GM12878 (cell line): Measurements from ENCODE around the gene KIAA1328. TPM values are rescaled to one million over a fixed set of nuclear protein-coding genes. Genes with fewer than 3 reads are reported as not detected.

Experiments
- CTCF ChIP-seq, 3 experiments: IDR thresholded peaks in 2 of 3; conservative IDR thresholded peaks in 1 of 3; 2 replicates each; pipeline ENCODE4 v1.5.1; 2011; ENCODE audit warnings: low read depth in 3 of 3, low read length in 3 of 3, mild to moderate bottlenecking in 3 of 3, control low read depth in 2 of 3, moderate library complexity in 2 of 3, inconsistent platforms in 1 of 3, mixed read lengths in 1 of 3; ENCODE audit not compliant: control insufficient read depth in 2 of 3, insufficient read depth in 1 of 3; ENCODE audit errors: extremely low read depth in 1 of 3
- ELK1 ChIP-seq: IDR thresholded peaks from 2 replicates; pipeline ENCODE4 v1.6.1; 2012; ENCODE audit warnings: low read depth, low read length, improper control_type of control experiment
- HSF1 ChIP-seq: fragments of 150-350 bp; IDR thresholded peaks from 2 replicates; pipeline ENCODE4 v1.6.1; 2014; ENCODE audit warnings: mild to moderate bottlenecking, low read depth, low read length
- IKZF2 ChIP-seq, 2 experiments: fragments of 450-650 bp; IDR thresholded peaks; 2 replicates each; pipeline ENCODE4 v1.6.1; 2017; ENCODE audit warnings: mild to moderate bottlenecking in 2 of 2, moderate library complexity in 2 of 2
- MEF2A ChIP-seq: IDR thresholded peaks from 2 replicates; pipeline ENCODE4 v1.6.1; 2011; ENCODE audit warnings: low read depth, mild to moderate bottlenecking, low read length, moderate library complexity; ENCODE audit not compliant: insufficient read depth
- PKNOX1 ChIP-seq: fragments of 450-650 bp; IDR thresholded peaks from 2 replicates; pipeline ENCODE4 v1.6.1; 2016; ENCODE audit warnings: mild to moderate bottlenecking
- REST ChIP-seq: IDR thresholded peaks from 2 replicates; pipeline ENCODE4 v1.6.1; 2012; ENCODE audit warnings: mild to moderate bottlenecking, low read depth, low read length
- RFX5 ChIP-seq: IDR thresholded peaks from 2 replicates; pipeline ENCODE4 v1.6.1; 2011; ENCODE audit warnings: low read depth, low read length, improper control_type of control experiment
- ZBTB40 ChIP-seq: fragments of 450-650 bp; IDR thresholded peaks from 2 replicates; pipeline ENCODE4 v1.6.1; 2016; ENCODE audit warnings: mild to moderate bottlenecking, moderate library complexity, borderline replicate concordance
- ZNF274 ChIP-seq: IDR thresholded peaks from one replicate; pipeline ENCODE4 v1.8.0; 2011; ENCODE audit not compliant: insufficient read length, insufficient read depth
- ZNF622 ChIP-seq: fragments of 450-650 bp; IDR thresholded peaks from 2 replicates; pipeline ENCODE4 v1.6.1; 2017; ENCODE audit warnings: mild to moderate bottlenecking, inconsistent platforms
- polyA plus RNA-seq, 11 experiments: library from polyadenylated mRNA; depleted of rRNA in 4 of 11; unstranded in 6 of 11; stranded (reverse) in 5 of 11; fragments of >200 nt; fragmentation: Nextera tagmentation in 4 of 11; fragmentation: Illumina TruSeq in 1 of 11; extraction: Ambion mirVana in 4 of 11; extraction: Trizol in 1 of 11; gene quantifications; 1 replicate in 1 of 11; 2 replicates in 10 of 11; pipeline versions ENCODE4 v1.2.1 to v1.2.3, GENCODE V29; 2011 to 2016; ENCODE audit warnings: inconsistent platforms in 2 of 11, missing spikeins in 2 of 11, low read depth in 1 of 11
- total RNA-seq, 4 experiments: library from RNA; depleted of rRNA in 3 of 4; stranded (reverse); fragments of >200 nt in 3 of 4; fragmentation: Illumina TruSeq in 1 of 4; extraction: Trizol in 1 of 4; gene quantifications; 2 replicates each; pipeline versions ENCODE4 v1.2.1 to v1.2.3, GENCODE V29; 2013 to 2021

KIAA1328 gene
- total and polyA plus RNA-seq, 10 of the 15 experiments (the other 5 are each of a cell fraction or from before 2014, with no cell fraction given) = 3.1 to 7.1 (median 4.6) TPM

GRCh38 chr18:36828630-36829361 is at the start of gene KIAA1328, which contains the start of gene TPGS2 (continued):
- TF ChIP-seq REST (no peak), RFX5 (no peak; the same call in 1 of the 2 replicates), ZNF274 (no peak), PKNOX1 (0 out of 2 replicates have a peak, but pooled peaks have one; percentile 4), CTCF (IDR thresholded peaks at IDR 0.05 in 2 of 3, conservative IDR thresholded peaks at IDR 0.05 in 1 of 3; ENCODE audit: control insufficient read depth in 2 of 3, extremely low read depth in 1 of 3, insufficient read depth in 1 of 3, low read depth in 3 of 3, low read length in 3 of 3) (peak; percentile 56 to 58 (median 57)), IKZF2 (IDR thresholded peaks at IDR 0.05) (peak in 1 of 2 experiments; percentile 24; a peak in 1 of 4 replicates), HSF1 (no peak), ELK1 (no peak; the same call in 1 of the 2 replicates), ZBTB40 (no peak), MEF2A (no peak), ZNF622 (no peak)
